SK-N-MC (cell line): ENCODE data around the gene EXOG.
A peak's percentile ranks its signal among the peaks of the same experiment; 100 is the strongest.

ENCODE experiments used
- DNase-seq: peaks from one replicate; pipeline ENCODE4 v3.0.0-alpha.2; 2011; ENCODE audit warnings: low read depth, low spot score
- H3K27ac ChIP-seq: fragments of 200-600 bp; sonication (generic); 2 replicates; pipeline ENCODE4 v1.5.1; 2016; ENCODE audit warnings: mixed run types
- H3K36me3 ChIP-seq: fragments of 200-600 bp; sonication (generic); 2 replicates; pipeline ENCODE4 v1.6.1; 2017; ENCODE audit warnings: antibody characterized with exemption, low read length, mixed read lengths; ENCODE audit not compliant: insufficient read depth
- H3K4me3 ChIP-seq: fragments of 200-600 bp; sonication (generic); 2 replicates; pipeline ENCODE4 v1.5.1; 2016
- H3K9ac ChIP-seq: fragments of 200-600 bp; sonication (generic); 2 replicates; pipeline ENCODE4 v1.8.0; 2017; ENCODE audit warnings: mixed run types, mixed read lengths; ENCODE audit not compliant: insufficient read length
- H3K9me3 ChIP-seq: fragments of 200-600 bp; sonication (generic); 2 replicates; pipeline ENCODE4 v1.6.1; 2017; ENCODE audit warnings: low read depth, mild to moderate bottlenecking, antibody characterized with exemption, low read length, moderate library complexity, mixed read lengths
- EZH2 ChIP-seq: fragments of 200-600 bp; sonication (generic); IDR thresholded peaks from one replicate; pipeline ENCODE4 v1.6.1; 2017; ENCODE audit warnings: antibody characterized with exemption
- FOXP2 ChIP-seq: optimal IDR thresholded peaks from 2 replicates; pipeline ENCODE3; 2011; ENCODE audit warnings: mild to moderate bottlenecking, moderate library complexity; ENCODE audit not compliant: insufficient read depth; ENCODE audit errors: extremely low read length, control extremely low read depth
- POLR2AphosphoS5 ChIP-seq: IDR thresholded peaks from 2 replicates; pipeline ENCODE4 v1.6.1; 2012; ENCODE audit warnings: mild to moderate bottlenecking, low read depth, low read length, borderline replicate concordance

The EXOG gene

DNA sequence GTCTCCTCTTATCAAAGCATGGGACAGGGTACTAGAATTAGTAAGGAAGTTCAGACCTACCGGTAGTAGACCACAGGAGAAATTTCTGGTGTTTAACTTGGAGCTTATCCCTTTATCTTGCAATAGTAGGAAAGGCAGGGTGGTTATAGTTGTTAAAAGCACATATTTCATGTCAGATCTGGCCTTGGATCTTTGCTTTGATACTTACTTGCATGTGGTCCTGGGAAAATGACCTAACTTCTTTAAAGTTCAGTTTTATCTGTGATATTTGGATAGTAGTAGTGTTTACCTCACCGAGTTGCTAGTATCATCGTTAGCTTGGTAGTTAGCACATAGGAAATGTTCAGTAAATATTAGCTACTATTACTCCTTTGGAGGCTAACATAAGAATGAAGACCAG, 15.4 kb downstream of the EXOG start:
- no peak for TF ChIP-seq EZH2
- no peak for TF ChIP-seq FOXP2
- TF ChIP-seq POLR2AphosphoS5: no peak
- no peak overlapping the region for H3K9ac ChIP-seq
- no peaks in the 10 kb centered on the region for H3K36me3 ChIP-seq
- H3K27ac ChIP-seq: no peak overlapping the region
- DNase-seq: no peak
- H3K4me3 ChIP-seq: no peak overlapping the region
- H3K9me3 ChIP-seq: no peaks in the 10 kb centered on the region

GRCh38 chr3:38515367-38515766, 19.2 kb downstream of the EXOG start:
- Histone ChIP-seq H3K4me3 (no peak overlapping the region), H3K9me3 (no peaks in the 10 kb centered on the region), H3K9ac (no peak overlapping the region), H3K27ac (no peak overlapping the region), H3K36me3 (no peaks in the 10 kb centered on the region)
- no peak for DNase-seq
- TF ChIP-seq EZH2 (no peak), POLR2AphosphoS5 (no peak), FOXP2 (no peak)

DNA sequence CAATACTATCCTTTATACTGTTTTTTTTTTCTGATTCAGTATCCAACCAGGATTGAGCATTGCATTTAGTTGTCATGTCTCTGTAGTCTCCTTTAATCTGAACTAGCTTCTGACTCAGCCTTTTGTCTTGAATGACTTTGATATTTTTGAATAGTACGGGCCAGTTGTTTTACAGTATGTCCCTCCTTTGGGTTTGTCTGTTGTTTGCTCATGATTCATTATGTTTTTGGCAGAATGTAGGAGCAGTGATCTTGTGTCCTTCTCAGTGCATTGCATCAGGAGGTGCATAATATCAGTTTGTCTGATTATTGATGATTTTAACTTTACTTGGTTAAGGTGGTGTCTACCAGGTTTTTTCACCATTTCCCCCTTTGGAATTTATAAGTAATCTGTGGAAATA, 20.5 kb downstream of the EXOG start:
- no peak overlapping the region for H3K9ac ChIP-seq
- no peak for TF ChIP-seq FOXP2
- no peaks in the 10 kb centered on the region for H3K9me3 ChIP-seq
- H3K27ac ChIP-seq: no peak overlapping the region
- no peak for DNase-seq
- no peaks in the 10 kb centered on the region for H3K36me3 ChIP-seq
- no peak overlapping the region for H3K4me3 ChIP-seq

DNA sequence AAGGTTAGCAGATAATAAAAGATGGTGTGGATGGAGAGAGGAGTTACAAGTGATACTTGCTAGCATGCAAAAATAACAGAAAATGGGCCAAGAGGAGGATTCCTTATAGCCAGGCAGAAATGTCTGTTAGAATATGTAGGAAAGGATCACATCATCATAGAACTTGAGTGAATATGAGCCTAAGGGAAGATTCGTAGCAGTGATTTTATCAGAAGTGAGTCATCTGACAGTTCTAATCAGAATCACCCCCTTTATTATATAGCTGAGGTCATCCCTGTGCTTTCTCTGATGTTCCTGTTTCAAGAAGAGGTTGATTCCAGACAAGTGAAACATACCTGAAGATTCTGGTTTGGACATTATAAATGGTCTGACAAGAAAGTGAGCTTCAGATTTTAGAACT, 22.9 kb downstream of the EXOG start:
- Histone ChIP-seq H3K36me3 (no peaks in the 10 kb centered on the region), H3K9ac (no peak overlapping the region), H3K4me3 (no peak overlapping the region), H3K9me3 (no peaks in the 10 kb centered on the region), H3K27ac (no peak overlapping the region)
- TF ChIP-seq POLR2AphosphoS5 (no peak), FOXP2 (no peak), EZH2 (no peak)
- no peak for DNase-seq

DNA sequence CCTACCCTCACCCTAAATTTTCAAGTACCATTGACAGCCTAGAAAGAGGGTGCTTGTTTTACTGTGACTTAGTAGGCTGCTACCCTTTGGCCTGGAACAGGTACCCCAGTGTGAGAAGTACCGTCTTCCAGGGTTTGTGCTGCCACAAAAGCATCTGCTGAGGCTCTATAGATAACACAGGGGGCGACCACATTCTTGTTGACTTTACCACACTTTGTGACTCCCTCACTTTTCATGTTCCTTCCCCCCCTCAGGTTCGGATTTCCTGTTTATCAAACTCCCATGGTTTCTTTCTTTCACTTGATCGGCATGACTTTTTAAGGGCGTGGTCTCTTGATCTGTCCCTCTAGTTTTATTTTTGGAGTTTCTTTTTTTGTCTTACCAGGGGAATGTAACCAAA, 23.5 kb downstream of the EXOG start:
- TF ChIP-seq EZH2 (no peak), POLR2AphosphoS5 (no peak)
- Histone ChIP-seq H3K4me3 (no peak overlapping the region), H3K36me3 (no peaks in the 10 kb centered on the region), H3K9ac (no peak overlapping the region), H3K27ac (no peak overlapping the region), H3K9me3 (no peaks in the 10 kb centered on the region)
- DNase-seq: no peak

DNA sequence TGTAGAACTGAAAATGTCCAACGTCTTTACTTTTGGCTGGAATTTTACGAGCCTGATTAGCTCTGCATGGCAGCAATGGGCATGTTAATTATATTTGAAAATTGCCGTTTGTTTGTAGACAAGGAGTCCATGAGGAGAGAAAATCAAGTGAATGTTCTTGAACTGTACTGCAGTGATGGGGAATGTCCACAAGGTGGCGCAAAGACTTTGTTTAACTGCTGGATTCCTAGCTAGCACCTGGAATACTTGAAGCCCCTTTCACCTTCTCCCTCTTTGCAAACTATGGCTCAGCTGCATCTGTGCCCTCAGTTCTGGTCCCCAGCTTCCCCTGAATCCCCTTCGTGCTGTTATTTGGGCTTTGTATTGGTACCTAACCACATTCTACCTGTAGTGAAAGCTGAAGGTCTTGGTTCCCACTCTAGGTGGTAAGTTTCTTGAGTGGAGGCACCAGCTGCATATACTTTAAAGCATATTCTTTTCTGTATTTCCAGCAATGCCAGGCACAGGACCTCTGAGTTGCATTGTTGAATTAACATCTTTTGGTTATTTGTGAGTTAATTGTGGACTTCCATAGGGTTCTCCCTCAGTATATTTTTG, 25.3 kb downstream of the EXOG start:
- TF ChIP-seq POLR2AphosphoS5 (no peak), FOXP2 (no peak), EZH2 (no peak)
- Histone ChIP-seq H3K4me3 (no peak overlapping the region), H3K36me3 (no peaks in the 10 kb centered on the region), H3K27ac (no peak overlapping the region), H3K9me3 (no peaks in the 10 kb centered on the region), H3K9ac (no peak overlapping the region)
- DNase-seq: peak; percentile 14

DNA sequence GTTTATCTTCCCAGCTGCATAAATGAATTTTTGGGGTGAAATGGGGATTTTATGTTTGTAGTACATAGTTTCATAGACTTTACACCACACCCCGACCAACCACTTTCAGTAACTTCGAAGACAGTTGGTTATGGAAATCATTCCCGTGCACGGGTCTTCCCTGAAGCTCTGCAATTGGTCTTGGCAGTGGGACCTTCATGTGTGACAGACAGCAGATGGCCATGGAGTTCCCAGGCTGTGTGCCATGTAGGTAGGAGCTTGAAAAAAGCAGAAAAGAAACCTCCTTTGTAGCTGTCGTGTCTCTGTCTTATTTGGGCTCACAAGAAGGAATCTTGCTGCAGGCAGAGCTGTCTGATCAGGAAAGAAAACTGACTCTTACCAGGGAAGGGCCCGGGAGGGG, 25.9 kb downstream of the EXOG start:
- Histone ChIP-seq H3K4me3 (no peak overlapping the region), H3K9ac (no peak overlapping the region), H3K27ac (no peak overlapping the region), H3K36me3 (no peaks in the 10 kb centered on the region), H3K9me3 (no peaks in the 10 kb centered on the region)
- TF ChIP-seq EZH2 (no peak), FOXP2 (no peak), POLR2AphosphoS5 (no peak)
- no peak for DNase-seq

- Histone ChIP-seq H3K36me3 (no peaks in the 10 kb centered on the region), H3K9ac (no peak overlapping the region), H3K27ac (no peak overlapping the region), H3K4me3 (no peak overlapping the region), H3K9me3 (no peaks in the 10 kb centered on the region)
- TF ChIP-seq FOXP2 (no peak), EZH2 (no peak), POLR2AphosphoS5 (no peak)
- no peak for DNase-seq
These were observed 28.1 kb downstream of the EXOG start for GRCh38 chr3:38524141-38524739.

GRCh38 chr3:38526792-38527191, 30.7 kb downstream of the EXOG start:
- Histone ChIP-seq H3K4me3 (no peak overlapping the region), H3K36me3 (no peaks in the 10 kb centered on the region), H3K9me3 (no peaks in the 10 kb centered on the region), H3K9ac (no peak overlapping the region), H3K27ac (no peak overlapping the region)
- no peak for DNase-seq
- TF ChIP-seq EZH2 (no peak), FOXP2 (no peak), POLR2AphosphoS5 (no peak)
